K562 (cell line): Measurements from ENCODE around the gene CHST1. TPM values are rescaled to one million over a fixed set of nuclear protein-coding genes. Genes with fewer than 3 reads are reported as not detected.

Experiments used
- ATAC-seq: fragments of 200-7000 bp; cut with Tn5 transposase; 3 replicates; pipeline ENCODE4 v1.9.1; 2020; ENCODE audit warnings: moderate library complexity
- BruUV-seq: library from RNA; stranded (reverse); fragments of 400-500 nt; replicated peaks from 2 replicates; lab custom pipeline; 2021; lab: Mats Ljungman, UMichigan
- CTCF ChIA-PET: fragments of 300-600 bp; formaldehyde crosslinking; extraction: SDS; loops from one replicate; lab custom pipeline; 2021; ENCODE audit warnings: low intra/inter-chr PET ratio; lab: Yijun Ruan, JAX
- POLR2A ChIA-PET: fragments of 300-600, 350-650 bp; sonication (Branson Sonifier 250); formaldehyde crosslinking; extraction: SDS; loops from one replicate; lab custom pipeline; 2021; ENCODE audit warnings: antibody characterized with exemption, inconsistent platforms; lab: Yijun Ruan, JAX
- DNase-seq, 4 experiments: peaks; one replicate each; pipeline versions ENCODE4 v3.0.0 to v3.0.0-alpha.2; 2011 to 2018; ENCODE audit warnings: low spot score in 3 of 4, mixed read lengths in 3 of 4; ENCODE audit errors: extremely low read depth in 1 of 4
- FAIRE-seq: peaks from 2 replicates; lab custom pipeline; 2011; peaks lifted over from hg19 to GRCh38; lab: Jason Lieb, UNC
- H2AFZ ChIP-seq: 2 replicates; pipeline ENCODE4 v1.6.0; 2011; ENCODE audit warnings: low read depth, low read length, control low read depth, inconsistent platforms
- H3K27ac ChIP-seq: fragments of 200-600 bp; 3 replicates; pipeline ENCODE4 v1.8.0; 2011; ENCODE audit warnings: low read depth, mild to moderate bottlenecking, control low read depth, inconsistent platforms, low read length, moderate library complexity, mixed read lengths; ENCODE audit errors: extremely low read depth
- H3K27me3 ChIP-seq, 2 experiments: fragments of 300-600 bp in 1 of 2; 2 replicates in 1 of 2; 3 replicates in 1 of 2; pipeline versions ENCODE4 v1.6.0 to v1.8.0; 2011; ENCODE audit warnings: inconsistent platforms in 2 of 2, low read length in 2 of 2, mild to moderate bottlenecking in 1 of 2, mixed read lengths in 1 of 2, moderate library complexity in 1 of 2; ENCODE audit not compliant: control insufficient read depth in 2 of 2, insufficient read depth in 2 of 2
- H3K36me3 ChIP-seq: fragments of 300-600 bp; 3 replicates; pipeline ENCODE4 v1.8.0; 2011; ENCODE audit warnings: mild to moderate bottlenecking, low read length, inconsistent platforms; ENCODE audit not compliant: control insufficient read depth, insufficient read depth
- H3K4me1 ChIP-seq, 2 experiments: fragments of 200-600 bp in 1 of 2; replicated peaks in 1 of 2; 2 replicates in 1 of 2; 3 replicates in 1 of 2; pipeline versions ENCODE4 v1.5.1 to v1.8.0; 2011; ENCODE audit warnings: inconsistent platforms in 2 of 2, low read length in 2 of 2, mild to moderate bottlenecking in 1 of 2, mixed read lengths in 1 of 2, moderate library complexity in 1 of 2; ENCODE audit not compliant: control insufficient read depth in 2 of 2, insufficient read depth in 2 of 2
- H3K4me2 ChIP-seq: 2 replicates; pipeline ENCODE4 v1.6.1; 2011; ENCODE audit warnings: low read length, control low read depth, inconsistent platforms, mixed read lengths; ENCODE audit not compliant: insufficient read depth
- H3K4me3 ChIP-seq: fragments of 200-600 bp; sonication (generic), shearing (Covaris generic); 2 replicates; pipeline ENCODE4 v1.5.1; 2016; ENCODE audit warnings: control low read depth, inconsistent platforms
- H3K79me2 ChIP-seq: fragments of 200-600 bp; 3 replicates; pipeline ENCODE4 v1.8.0; 2011; ENCODE audit warnings: low read length, inconsistent platforms; ENCODE audit not compliant: control insufficient read depth, insufficient read depth
- H3K9ac ChIP-seq, 2 experiments: 2 replicates each; pipeline versions ENCODE4 v1.6.0 to v1.6.1; 2011; ENCODE audit warnings: low read depth in 2 of 2, low read length in 2 of 2, control low read depth in 1 of 2, inconsistent platforms in 1 of 2, mild to moderate bottlenecking in 1 of 2, mixed read lengths in 1 of 2; ENCODE audit not compliant: insufficient read depth in 1 of 2
- H3K9me1 ChIP-seq: one replicate; pipeline ENCODE4 v1.6.0; 2011; ENCODE audit warnings: inconsistent platforms, mild to moderate bottlenecking, low read length, moderate library complexity; ENCODE audit not compliant: control insufficient read depth, insufficient read depth
- H3K9me3 ChIP-seq: replicated peaks from 2 replicates; pipeline ENCODE4 v1.5.1; 2011; ENCODE audit warnings: low read depth, low read length, inconsistent platforms; ENCODE audit not compliant: control insufficient read depth, insufficient read depth
- H4K20me1 ChIP-seq: replicated peaks from 2 replicates; pipeline ENCODE4 v1.6.1; 2011; ENCODE audit warnings: low read length, inconsistent platforms, mixed read lengths; ENCODE audit not compliant: control insufficient read depth, insufficient read depth
- CEBPB ChIP-seq: fragments of 450-650 bp; IDR thresholded peaks from 2 replicates; pipeline ENCODE4 v1.6.1; 2016; ENCODE audit warnings: missing genetic modification characterization, missing compliant biosample characterization
- FOXA3 ChIP-seq, 2 experiments: fragments of 450-650 bp in 1 of 2; sonication (generic) in 1 of 2; formaldehyde crosslinking; IDR thresholded peaks in 1 of 2; conservative IDR thresholded peaks in 1 of 2; 2 replicates each; pipeline versions ENCODE4 v1.4.0 to v1.8.0; 2020 to 2022; ENCODE audit warnings: mild to moderate bottlenecking in 2 of 2, missing genetic modification reagents in 1 of 2
- KDM2B ChIP-seq: fragments of 250-450 bp; sonication (Bioruptor Pico); IDR thresholded peaks from 2 replicates; pipeline ENCODE4 v1.8.0; 2021; ENCODE audit warnings: mild to moderate bottlenecking, moderate library complexity
- SMAD2 ChIP-seq: fragments of 150-350 bp; IDR thresholded peaks from 2 replicates; pipeline ENCODE4 v1.6.1; 2014; ENCODE audit warnings: low read depth, mild to moderate bottlenecking, low read length
- SREBF1 ChIP-seq: fragments of 150-350 bp; IDR thresholded peaks from 2 replicates; pipeline ENCODE4 v1.6.1; 2014; ENCODE audit warnings: antibody characterized with exemption, low read depth, low read length, borderline replicate concordance
- ZNF165 ChIP-seq: fragments of 250-450 bp; sonication (Bioruptor Pico); IDR thresholded peaks from 2 replicates; pipeline ENCODE4 v1.4.0; 2020; ENCODE audit warnings: borderline replicate concordance
- WGBS: fragments of 100-300 bp; shearing (Covaris generic); methylation state at CpG from one replicate; pipeline ENCODE4 v1.1.6; 2016; ENCODE audit warnings: low coverage, mixed read lengths; ENCODE audit not compliant: insufficient coverage; ENCODE audit errors: missing lambda C conversion rate; 5-methylcytosine and 5-hydroxymethylcytosine counted together
- in situ Hi-C: fragments of 300-500 bp; cut with MboI; formaldehyde crosslinking; loops from 4 replicates; pipeline ENCODE4 v1.15.0; 2018; ENCODE audit warnings: inconsistent platforms, mixed read lengths
- intact Hi-C: fragments of 100-400 bp; cut with micrococcal nuclease; formaldehyde crosslinking; loops from 2 replicates; pipeline ENCODE4 v1.14.2; 2022
- polyA plus RNA-seq, 8 experiments: library from polyadenylated mRNA; depleted of rRNA in 4 of 8; stranded (reverse) in 5 of 8; unstranded in 3 of 8; fragments of >200 nt; fragmentation: Nextera tagmentation in 2 of 8; fragmentation: Illumina TruSeq in 1 of 8; extraction: Ambion mirVana in 2 of 8; extraction: Trizol in 1 of 8; gene quantifications; 2 replicates each; pipeline versions ENCODE4 v1.2.1 to v1.2.3, GENCODE V29; 2011 to 2014; ENCODE audit warnings: inconsistent platforms in 1 of 8, missing spikeins in 1 of 8
- total RNA-seq, 7 experiments: library from RNA; depleted of rRNA in 6 of 7; stranded (reverse); fragments of >200 nt in 6 of 7; fragmentation: Illumina TruSeq in 2 of 7; extraction: Trizol in 2 of 7; gene quantifications; 2 replicates each; pipeline versions ENCODE4 v1.2.1 to v1.2.3, GENCODE V29; 2011 to 2021; ENCODE audit warnings: low replicate concordance in 1 of 7
- TF ChIP-seq, protein P1 (sequence below): sonication (generic); formaldehyde crosslinking; IDR thresholded peaks from 2 replicates; pipeline ENCODE4 v1.8.1; 2023; ENCODE audit warnings: mild to moderate bottlenecking, missing genetic modification reagents
- TF ChIP-seq, protein P2 (sequence below): fragments of 450-650 bp; IDR thresholded peaks from one replicate; pipeline ENCODE4 v1.6.1; 2018; ENCODE audit warnings: mild to moderate bottlenecking, moderate library complexity; ENCODE audit not compliant: partially characterized antibody
- TF ChIP-seq, protein P3 (sequence below): fragments of 250-450 bp; sonication (Bioruptor Pico); IDR thresholded peaks from 2 replicates; pipeline ENCODE4 v1.4.0; 2020; ENCODE audit warnings: mild to moderate bottlenecking, moderate library complexity, borderline replicate concordance
- TF ChIP-seq, protein P4 (sequence below): fragments of 450-650 bp; IDR thresholded peaks from 2 replicates; pipeline ENCODE4 v1.6.1; 2016; ENCODE audit warnings: low read depth, mild to moderate bottlenecking, moderate library complexity

CHST1 gene
- total and polyA plus RNA-seq, 9 of the 15 experiments (the other 6 are each of a cell fraction or from before 2014, with no cell fraction given), result 0.04 to 0.32 (median 0.18) TPM; not detected in 4

DNA sequence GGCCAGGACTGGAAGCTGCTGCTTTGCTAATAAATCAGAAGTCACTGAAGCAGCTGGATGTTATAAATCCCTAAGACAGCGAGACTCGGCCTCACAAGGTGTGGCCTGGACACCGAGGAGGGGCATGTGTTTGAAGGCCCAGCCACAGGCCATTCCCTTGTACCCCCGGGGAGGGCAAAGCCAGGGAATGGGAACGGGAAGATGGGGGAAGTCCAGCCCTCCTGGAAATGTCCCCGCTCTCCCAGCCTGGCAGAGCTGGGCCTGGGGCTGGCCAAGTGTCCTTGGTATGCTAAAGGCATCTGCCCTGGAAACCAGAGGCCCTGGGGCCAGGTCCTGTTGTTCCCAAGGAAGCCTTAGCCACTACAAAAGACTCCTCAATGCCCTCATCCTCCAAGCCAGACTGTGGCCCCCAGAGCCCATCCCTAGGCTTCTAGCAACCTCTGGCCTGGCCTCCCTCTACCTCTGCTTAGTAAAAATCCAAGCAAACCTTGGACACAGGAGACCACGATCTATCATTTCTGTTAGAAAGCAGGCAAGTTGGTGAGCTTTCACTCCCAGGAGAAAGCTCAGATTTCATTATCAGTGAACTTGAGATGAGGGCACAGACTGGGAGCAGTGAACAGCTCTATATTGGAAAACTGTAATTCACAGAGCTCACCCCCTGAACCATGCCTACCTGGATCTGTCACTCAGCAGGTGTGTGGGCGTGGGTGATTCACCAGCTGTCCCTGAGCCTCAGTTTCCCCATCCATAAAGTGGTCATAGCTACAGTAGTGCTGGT lies 11.0 kb downstream of the CHST1 start (continued):
- TF ChIP-seq, protein P1, sequence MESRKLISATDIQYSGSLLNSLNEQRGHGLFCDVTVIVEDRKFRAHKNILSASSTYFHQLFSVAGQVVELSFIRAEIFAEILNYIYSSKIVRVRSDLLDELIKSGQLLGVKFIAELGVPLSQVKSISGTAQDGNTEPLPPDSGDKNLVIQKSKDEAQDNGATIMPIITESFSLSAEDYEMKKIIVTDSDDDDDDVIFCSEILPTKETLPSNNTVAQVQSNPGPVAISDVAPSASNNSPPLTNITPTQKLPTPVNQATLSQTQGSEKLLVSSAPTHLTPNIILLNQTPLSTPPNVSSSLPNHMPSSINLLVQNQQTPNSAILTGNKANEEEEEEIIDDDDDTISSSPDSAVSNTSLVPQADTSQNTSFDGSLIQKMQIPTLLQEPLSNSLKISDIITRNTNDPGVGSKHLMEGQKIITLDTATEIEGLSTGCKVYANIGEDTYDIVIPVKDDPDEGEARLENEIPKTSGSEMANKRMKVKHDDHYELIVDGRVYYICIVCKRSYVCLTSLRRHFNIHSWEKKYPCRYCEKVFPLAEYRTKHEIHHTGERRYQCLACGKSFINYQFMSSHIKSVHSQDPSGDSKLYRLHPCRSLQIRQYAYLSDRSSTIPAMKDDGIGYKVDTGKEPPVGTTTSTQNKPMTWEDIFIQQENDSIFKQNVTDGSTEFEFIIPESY, result no peak
- TF ChIP-seq SMAD2, result no peak
- TF ChIP-seq, protein P2, sequence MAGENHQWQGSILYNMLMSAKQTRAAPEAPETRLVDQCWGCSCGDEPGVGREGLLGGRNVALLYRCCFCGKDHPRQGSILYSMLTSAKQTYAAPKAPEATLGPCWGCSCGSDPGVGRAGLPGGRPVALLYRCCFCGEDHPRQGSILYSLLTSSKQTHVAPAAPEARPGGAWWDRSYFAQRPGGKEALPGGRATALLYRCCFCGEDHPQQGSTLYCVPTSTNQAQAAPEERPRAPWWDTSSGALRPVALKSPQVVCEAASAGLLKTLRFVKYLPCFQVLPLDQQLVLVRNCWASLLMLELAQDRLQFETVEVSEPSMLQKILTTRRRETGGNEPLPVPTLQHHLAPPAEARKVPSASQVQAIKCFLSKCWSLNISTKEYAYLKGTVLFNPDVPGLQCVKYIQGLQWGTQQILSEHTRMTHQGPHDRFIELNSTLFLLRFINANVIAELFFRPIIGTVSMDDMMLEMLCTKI, result no peak
- no peak for TF ChIP-seq SREBF1

GRCh38 chr11:45653277-45653676 lies 12.1 kb downstream of the CHST1 start:
- ATAC-seq (no peak), DNase-seq (no peak)
- Histone ChIP-seq H2AFZ (no peak overlapping the region), H3K9me3 (no peaks in the 10 kb centered on the region), H3K79me2 (no peaks in the 10 kb centered on the region), H3K4me2 (no peak overlapping the region), H4K20me1 (0 out of 2 replicates have a peak, but pooled peaks cover 6% of the 10 kb centered on the region), H3K36me3 (no peaks in the 10 kb centered on the region), H3K4me1 (peaks cover 0 to 24% of the 10 kb centered on the region in 2 experiments; a peak in 3 of 5 replicates), H3K9ac (no peak overlapping the region)
- CTCF ChIA-PET, result no interaction called here
- POLR2A ChIA-PET, result interaction anchor here (1.3 kb wide), 1 partner anchor 16 kb away, joined by 3 read pairs; no protein-coding TSS in a partner anchor
- no TSS peak for BruUV-seq
- WGBS, result 3% methylated on average over 3 of the region's 3 CpGs
- intact Hi-C loops, result loop anchor here (10.0 kb wide), 2 partner anchors 98 to 198 kb away; no protein-coding TSS in a partner anchor
- TF ChIP-seq, protein P3, sequence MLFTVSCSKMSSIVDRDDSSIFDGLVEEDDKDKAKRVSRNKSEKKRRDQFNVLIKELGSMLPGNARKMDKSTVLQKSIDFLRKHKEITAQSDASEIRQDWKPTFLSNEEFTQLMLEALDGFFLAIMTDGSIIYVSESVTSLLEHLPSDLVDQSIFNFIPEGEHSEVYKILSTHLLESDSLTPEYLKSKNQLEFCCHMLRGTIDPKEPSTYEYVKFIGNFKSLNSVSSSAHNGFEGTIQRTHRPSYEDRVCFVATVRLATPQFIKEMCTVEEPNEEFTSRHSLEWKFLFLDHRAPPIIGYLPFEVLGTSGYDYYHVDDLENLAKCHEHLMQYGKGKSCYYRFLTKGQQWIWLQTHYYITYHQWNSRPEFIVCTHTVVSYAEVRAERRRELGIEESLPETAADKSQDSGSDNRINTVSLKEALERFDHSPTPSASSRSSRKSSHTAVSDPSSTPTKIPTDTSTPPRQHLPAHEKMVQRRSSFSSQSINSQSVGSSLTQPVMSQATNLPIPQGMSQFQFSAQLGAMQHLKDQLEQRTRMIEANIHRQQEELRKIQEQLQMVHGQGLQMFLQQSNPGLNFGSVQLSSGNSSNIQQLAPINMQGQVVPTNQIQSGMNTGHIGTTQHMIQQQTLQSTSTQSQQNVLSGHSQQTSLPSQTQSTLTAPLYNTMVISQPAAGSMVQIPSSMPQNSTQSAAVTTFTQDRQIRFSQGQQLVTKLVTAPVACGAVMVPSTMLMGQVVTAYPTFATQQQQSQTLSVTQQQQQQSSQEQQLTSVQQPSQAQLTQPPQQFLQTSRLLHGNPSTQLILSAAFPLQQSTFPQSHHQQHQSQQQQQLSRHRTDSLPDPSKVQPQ (CRISPR knock-in tag), result no peak
- TF ChIP-seq ZNF165 (no peak), CEBPB (no peak), KDM2B (no peak), FOXA3 (CRISPR knock-in tag; conservative IDR thresholded peaks at IDR 0.05 in 1 of 2, IDR thresholded peaks at IDR 0.05 in 1 of 2) (no peak)
- TF ChIP-seq, protein P4, sequence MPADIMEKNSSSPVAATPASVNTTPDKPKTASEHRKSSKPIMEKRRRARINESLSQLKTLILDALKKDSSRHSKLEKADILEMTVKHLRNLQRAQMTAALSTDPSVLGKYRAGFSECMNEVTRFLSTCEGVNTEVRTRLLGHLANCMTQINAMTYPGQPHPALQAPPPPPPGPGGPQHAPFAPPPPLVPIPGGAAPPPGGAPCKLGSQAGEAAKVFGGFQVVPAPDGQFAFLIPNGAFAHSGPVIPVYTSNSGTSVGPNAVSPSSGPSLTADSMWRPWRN, result no peak
- TF ChIP-seq, all 486 proteins: peak for 0
- H3K4me3 ChIP-seq, result no peak overlapping the region
- in situ Hi-C loops, result no loop called here
- H3K27ac ChIP-seq, result no peak overlapping the region
- H3K27me3 ChIP-seq, result peaks cover 0 to 12% of the 10 kb centered on the region in 2 experiments; a peak in 1 of 5 replicates
- no peak for FAIRE-seq
- peaks cover 7% of the 10 kb centered on the region for H3K9me1 ChIP-seq
